Middle frontal gyrus (tissue), 1 donor: Measurements from ENCODE around the gene KRT13.

Experiments
- DNase-seq: peaks from one replicate; pipeline ENCODE4 v3.0.0-alpha.2; 2015; ENCODE audit warnings: low spot score; ENCODE audit errors: extremely low spot score

Gene KRT13

DNA sequence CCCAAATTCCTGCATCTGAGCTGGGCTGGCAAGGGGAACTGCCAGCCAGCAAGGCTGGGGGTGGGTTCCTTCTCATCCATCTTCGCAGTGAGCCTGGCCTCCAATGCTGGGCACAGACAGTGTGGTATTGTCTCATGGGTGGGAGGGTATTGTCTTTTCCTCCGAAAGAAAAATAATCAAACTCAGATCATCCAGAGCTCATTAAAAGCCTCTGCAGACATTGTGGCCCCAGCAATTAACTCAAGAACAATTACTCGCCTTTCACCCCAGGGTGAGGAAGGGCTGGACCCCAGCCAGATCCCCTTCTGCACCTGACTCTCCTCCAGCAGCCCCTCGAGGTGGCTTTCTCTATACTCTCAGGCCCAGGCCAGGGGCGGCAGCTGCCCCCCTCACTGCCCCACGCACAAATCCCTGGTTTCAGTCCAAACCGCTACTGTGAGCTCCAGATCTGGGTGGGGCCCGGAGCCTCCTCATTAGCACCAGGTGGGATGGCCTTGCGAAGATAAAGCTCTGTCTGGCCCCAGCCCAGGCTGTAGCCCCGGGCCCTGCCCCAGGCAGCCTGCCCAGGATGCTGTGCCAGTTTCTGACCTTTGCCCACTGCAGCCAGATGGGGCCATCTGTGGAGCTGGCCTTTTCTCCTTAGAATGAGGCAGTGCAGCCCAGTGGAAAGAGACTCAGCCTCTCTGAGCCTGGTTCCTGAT, 15.6 kb upstream of the KRT13 start:
- DNase-seq = no peak

DNA sequence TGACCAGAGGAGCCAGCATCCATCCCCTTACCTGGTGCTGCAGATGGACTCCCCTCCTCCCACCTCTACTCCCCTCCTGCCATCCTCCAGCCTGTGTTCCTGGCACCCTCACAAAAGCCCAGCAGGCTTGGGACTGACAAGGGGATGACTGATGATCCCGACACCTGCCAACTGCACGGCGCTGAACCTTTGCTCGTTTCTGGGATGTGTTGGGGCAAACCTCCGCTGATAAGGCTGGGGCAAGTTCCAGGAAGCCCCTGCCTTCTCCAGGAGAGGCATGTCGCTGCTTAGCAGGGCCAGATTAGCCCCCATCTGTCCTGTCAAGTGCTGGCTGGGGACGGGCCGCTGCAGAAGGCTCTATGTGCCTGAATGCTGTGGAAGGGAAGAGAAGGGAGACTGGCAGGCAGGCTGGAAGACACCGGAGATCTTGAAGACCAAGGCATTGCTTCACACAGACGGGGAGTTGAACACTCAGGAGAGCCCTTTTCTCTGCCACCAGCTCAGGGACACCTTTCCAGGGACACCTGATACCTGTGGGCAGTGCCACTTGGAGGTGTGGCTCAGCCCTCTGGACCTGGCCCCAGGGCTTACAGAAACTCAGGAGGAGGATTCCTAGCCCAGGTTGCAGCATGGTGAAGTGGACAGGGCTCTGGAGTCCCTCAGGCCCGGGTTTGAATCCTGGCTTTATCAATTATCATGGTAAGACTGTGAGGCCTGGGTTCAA, 14.3 kb upstream of the KRT13 start:
- no peak for DNase-seq

DNA sequence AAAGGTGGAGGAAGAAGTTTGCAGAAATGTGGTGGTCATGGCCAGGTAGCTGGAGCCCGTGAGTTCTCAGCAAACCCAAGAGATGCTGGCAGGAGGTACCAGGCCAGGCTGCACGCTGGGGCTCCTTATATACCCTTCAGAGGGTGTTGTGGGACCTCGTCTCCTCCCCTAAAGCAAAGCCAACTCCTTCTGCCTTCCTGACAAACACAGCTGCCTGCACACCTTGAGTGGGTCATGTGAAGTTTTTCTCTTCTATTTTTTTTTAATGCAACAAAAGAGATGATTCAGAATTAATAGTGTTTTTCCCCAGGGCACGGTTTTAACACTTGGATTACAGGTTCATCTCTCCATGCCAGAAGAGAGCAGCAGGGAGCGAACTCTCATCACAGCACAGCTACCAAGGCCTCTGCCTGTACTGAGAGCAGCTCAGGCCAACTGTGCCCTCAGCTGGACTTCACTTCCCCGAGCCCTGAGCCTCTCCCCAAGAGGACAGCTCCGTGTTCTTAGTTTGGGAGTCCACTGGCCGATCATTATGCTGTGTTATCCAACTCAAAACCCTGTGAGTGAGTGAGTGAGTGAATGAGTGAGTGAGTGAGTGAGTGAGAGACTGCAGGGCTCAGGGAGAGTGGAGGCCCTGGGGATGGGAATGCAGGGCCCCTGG, 13.5 kb upstream of the KRT13 start, which contains the start of gene KRT15:
Gene KRT15, minus strand, starts transcription at position 102 of the 661 bp plus-strand sequence. Its CDS starts 63 bp downstream, at position 39.
- DNase-seq = no peak

DNA sequence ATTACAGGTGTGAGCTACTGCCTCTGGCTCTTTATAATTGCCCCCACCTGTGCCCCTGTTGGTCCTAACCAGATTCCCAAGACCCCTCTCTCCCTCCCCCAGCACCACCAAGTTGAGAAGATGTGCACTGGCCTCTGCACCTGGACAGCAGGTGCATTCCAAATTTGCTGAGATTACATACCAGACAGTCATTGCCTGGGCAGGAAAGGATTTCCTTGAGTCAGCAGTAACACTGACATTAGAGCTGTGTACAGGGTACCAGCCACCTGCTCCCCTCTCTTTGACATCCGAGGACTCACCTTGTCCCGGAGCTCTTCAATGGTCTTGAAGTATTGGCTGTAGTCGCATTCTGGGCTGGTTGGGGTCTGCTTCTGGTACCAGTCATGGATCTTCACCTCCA, 12.6 kb upstream of the KRT13 start:
- no peak for DNase-seq

DNA sequence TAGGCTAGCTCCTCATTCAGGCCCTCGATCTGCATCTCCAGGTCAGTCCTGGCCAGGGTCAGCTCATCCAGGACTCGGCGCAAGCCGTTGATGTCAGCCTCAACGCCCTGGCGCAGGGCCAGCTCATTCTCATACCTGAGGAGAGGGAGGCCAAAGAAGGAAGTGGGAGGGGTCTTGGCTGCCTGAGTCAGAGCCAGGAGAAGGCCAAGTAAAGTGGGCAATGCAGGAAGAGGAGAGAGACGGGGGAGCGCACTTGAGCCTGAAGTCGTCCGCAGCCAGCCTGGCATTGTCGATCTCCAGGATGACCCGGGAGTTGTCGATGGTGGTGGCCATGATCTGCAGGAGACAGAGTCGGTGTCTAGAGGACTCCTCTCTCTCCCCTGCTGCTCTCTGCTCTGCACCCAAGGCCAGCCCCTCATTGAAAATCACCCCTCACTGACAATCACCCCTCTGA, 11.4 kb upstream of the KRT13 start:
- no peak for DNase-seq

DNA sequence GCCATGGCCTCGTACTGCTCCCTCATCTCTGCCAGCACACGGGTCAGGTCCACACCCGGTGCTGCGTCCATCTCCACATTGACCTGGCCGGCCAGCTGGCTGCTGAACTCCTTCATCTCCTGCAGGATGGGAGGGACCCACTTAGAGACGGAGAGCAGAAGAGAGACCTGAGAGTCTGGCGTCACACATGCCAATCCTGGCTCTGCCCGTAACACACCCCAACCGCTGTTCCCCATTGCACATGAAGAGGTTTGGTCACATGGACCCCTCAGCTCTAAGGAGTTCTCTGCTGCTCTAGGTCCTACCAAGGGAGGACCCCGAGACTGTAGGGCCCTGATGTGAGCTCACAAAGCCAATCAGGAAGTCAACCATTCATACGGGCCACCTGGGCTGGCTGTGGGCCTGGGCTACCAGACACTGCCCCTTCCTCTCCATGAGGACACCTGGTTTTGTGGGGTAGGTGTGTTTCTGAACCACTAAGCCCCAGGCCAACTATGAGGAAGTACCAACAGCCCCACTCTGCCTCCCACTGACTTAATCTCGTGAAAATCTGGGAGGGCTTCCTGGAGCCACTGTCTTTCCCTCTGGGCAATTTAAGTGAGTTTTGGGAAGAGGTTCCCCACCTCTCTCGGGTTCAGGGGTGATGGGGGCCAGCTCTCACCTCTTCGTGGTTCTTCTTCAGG, 10.9 kb upstream of the KRT13 start:
- no peak for DNase-seq

DNA sequence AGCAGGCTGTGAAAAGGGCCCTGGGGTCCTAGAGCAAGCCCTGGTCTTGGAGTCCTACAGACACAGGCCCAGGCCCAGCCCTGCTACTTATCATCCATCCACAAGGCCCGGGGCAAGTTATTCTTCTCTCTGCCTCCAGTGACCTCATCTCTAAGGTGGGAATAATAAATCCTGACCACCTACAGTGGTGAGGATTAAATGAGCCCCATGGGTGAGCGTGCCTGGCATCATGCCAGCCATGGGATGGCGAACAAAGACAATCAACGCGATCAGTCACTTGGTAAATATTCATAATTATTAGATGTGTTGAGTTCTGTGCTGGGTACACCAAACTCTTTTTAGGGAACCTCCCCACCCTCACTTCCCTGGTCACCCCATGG, 7.7 kb upstream of the KRT13 start:
- no peak for DNase-seq

DNA sequence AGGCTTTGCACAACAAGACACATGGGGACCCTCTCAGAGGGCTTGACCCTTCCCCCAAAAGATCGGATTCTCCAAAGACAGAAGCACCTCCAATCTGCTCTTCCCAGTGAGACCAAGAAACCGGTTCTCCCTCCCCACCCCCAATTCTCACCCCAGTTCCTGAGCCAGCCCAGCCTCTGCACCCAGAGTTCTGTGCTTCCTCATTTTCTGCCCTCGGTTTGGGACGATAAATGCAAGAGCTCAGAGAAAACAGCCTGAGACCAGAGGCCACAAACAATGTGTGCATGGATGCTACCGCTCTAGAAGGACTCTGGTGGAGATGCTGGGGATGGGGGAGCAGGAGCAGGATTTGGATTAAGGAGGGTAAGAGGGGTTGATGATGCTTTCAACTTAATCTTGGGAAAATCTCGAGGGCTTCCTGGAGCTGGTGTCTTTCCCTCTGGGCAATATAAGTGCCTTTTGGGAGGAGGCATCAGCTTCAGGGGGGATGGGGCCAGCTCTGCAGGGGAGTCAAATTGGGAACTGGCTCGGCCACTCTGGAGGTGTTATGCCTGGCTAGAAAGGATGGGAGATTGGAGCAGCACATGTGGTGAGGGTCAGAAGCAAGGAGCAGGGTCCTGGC, 7.2 kb upstream of the KRT13 start:
- no peak for DNase-seq

DNA sequence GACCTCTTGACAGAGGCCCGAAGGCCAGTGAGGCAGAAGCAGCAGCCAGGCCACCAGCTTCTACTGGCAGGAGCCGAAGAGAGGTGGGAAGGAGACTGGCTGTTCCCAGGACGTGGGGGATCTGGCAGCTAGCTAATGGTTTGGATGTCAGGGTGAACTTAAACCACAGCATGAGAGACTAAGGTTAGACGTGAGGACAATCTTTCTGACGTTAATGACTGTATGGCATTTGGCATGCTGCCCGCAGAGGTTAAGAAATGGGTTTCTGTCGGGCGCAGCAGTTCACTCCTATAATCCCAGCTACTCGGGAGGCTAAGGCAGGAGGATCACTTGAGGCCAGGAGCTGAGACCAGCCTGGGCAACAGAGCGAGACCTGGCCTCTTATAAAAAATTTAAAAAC, 6.3 kb upstream of the KRT13 start:
- no peak for DNase-seq

DNA sequence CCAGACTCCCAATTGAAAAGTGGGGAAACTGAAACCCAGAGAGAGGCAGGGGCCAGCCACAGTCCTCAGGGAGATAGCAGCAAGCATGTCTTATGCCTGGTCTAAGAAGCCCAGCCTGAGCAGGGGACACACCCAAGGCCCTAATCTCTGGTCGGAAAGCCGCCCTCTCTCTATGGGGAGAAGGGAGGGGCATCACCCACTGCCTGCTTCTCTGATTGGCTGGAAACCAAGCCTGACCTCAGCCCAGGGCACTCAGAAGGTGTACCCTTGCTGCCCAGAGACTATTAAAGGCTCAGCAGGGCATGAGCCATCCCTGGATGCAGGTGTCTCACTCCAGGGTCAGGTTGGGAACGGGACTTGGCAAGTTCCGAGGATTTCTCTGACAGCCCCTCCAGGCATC, 5.7 kb upstream of the KRT13 start:
- no peak for DNase-seq

DNA sequence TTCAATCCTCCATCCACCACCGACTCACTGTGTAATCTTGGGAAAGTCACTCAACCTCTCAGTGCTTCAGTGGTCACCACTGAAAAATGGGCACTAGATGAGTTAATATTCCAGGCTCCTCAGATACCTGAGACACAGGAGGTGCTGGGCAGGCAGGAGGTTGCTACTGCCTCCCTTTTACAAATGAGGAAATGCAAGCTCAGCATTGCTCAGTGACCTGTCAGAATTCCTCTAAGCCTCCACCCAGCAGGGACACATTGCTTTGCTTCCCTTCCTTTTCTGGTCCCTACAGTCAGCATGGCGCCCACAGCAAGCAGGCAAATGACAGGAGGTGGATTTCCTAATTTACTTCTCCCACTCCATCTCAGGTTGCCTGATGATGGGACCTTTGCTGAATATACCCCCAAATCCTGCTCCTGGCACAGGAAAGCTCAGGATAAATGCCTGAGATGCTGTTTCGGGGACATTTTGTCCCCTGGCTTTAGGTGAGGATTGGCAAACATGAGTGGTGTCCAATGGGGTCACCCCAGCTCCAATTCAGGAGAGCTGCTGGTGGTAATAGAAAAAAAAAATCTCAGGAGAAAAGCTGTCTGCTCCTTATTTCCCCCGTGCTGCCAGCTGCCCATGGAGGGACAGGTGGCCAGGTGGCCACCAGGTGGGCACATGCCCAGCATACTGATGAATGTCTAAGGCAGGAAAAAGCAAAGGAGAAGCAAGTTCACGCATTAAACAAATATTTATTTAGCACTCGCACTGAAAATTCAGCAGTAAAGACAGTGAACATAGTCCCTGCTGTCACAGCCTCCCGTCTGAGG, 5.0 kb upstream of the KRT13 start:
- DNase-seq = no peak

DNA sequence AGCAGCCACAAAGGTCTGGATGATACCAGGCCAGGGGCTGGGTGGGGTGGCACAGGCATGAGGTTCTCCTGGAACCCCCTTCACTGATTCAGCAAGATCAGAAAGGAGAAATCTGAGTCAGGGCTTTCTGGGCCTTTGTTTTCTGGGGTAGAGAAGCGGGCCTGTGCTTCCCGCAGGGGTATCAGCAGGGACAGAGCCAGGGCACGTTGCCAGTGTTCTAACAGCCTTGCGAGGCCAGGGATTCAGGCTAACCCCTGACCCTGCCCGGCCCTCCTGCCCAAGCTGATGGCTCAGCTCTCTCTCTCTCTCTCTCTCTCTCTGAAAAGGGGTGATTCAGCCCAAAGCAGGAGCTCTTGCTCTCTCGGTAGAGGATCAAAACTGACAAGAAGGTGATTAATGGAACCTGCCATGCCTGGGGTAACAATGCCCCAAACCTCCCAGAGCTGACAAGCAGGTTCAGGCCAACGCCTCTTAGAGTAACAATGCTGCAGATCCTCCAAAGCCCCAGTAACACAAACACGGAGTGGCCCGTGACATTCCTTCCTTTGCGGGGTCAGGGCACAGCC, 2.0 kb upstream of the KRT13 start:
- DNase-seq = no peak

DNA sequence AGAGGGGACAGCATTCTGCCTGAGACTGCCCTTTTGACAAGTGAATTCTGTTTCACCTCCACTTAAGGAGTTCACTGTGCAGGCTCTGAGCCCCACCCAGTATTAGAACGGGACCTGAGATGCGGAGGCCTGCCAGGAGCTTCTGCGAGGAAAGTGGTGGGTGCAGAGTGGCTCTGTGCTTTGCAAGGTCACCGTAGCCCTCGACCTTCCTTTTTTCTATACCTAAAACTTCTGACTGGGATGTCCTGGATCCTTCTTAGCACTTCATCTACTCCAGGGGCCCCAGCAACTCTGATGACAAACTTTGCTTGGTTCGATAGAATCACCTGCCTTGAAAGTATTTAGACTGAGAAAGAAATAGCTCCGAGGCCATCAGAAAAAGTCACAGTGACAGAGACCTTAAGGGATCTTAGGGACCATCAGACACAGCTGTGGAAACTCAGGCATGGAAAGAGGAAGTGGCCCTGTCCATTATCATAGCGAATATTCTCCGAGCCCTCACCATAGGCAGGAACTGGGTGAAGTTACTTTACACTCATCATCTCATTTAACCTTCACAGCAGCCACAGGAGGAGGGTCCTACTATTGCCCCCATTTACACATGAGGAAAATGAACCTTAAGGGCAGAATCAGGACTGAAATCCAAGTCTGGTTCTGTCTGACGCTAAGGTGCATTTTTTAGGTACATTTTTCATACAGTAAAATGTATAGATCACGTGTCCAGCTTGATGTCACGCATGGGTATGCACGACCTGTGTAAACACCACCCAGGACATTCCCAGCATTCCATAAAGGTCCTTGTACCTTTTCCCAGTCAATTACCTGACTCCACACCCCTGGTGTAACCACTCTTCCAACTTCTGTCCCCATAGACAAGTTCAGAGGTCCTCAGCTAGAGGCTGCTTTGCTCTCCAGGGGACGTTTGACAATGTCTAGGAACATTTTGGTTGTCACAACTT, 676 bp upstream of the KRT13 start:
- DNase-seq = no peak

DNA sequence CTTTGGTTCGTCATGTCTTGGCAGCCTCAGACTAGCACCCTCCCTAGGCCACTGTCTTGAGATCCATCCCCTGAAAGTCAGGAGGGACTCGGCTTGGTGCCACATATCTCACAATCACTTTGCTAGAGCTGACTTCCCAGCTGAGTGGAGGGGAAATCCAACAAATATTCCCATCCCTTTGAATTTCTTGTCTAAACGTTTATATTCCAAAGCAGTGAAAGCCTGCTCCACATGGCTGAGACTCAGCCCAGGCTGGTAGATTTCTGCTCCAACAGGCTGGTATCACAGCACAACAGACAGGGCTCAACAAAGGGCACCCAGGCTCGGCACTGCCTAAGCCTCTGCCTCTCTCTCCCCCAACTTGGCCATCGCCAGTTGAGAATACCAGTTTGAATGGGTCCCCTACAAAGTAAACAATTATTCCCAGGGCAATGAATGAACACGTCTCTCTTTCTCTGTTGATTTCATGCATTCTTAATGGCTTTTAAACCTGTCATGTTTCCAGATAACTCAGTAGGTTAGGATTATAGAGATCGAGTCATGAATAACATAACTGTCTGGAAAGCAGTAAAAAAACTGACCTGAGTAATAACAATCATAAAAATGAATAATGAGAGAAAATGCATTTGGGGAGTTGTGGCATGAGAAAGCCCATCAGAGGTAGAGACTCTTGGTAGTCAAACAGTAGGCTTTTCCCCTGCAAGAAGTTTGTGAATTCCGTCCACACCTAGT, 1.0 kb downstream of the KRT13 start:
- DNase-seq = no peak

DNA sequence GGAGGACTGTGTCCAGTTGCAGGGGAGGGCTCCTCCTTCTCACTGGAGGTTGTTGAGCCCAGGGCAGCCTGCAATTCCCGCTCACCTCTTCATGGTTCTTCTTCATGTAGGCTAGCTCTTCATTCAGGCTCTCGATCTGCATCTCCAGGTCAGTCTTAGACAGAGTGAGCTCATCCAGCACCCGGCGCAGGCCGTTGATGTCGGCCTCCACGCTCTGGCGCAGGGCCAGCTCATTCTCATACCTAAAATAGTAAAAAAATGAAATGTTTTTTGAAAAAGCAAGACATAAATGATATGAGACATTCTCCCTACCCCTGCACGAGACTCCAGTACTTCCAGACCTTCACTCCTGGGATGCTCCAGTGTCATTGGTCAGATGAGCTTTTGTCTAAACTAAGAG, 2.2 kb downstream of the KRT13 start:
- no peak for DNase-seq

DNA sequence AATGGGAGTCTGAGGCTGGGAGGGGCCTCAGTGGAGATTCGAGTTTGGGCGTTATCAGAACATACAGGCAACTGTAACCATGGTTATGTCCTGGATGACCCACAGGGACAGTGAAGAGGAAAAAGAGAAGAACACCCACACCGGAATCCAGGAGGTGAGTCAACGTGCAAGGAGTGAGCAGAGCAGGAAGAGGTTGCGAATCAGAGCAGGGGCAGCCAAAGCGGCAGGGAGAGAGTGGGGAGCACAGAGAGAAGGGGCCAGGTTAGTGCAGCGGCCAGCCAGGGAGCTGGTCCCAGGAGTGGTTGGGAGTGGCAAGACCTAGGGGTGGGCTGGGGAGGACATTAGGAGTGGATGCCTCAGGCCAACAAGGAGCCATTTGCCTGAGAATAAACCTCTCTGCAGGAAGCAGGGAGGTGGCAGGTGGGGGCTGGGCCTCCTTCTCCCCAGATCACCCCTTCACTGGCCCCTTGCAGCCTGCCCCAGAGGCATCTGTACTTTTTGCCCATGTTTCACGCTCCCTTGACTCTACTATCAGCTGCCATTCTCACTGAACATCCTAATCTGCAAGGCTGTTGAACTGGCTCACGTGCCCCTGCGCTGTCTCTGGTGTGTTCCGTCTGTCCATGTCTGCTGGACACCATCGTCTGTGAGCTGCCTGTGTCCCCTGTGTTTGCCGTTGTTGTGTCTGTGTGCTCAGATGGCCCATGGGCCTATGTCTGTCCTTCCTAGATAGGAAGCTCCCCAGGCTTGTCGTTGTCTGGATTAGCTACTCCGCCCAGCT, 5.1 kb downstream of the KRT13 start:
- no peak for DNase-seq

DNA sequence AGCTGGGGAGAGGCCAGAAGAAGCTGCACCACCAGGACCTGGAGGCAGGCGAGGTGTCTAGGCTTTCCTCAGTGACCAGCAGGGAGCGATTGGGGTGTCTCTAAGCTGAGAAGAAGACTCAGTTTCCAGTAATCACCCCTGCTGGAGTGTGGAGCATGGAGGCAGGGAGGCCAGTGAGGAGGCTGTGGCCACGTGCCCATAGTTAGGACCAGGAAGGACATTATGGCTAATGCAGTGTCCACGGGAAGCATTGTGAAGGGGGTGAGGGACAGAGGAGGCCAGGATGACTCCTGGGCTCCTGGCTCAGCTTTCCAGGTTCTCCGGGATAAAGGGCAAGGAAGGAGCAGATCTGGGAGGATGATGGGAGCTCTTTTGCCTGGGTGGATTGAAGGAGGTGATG, 5.7 kb downstream of the KRT13 start:
- no peak for DNase-seq

DNA sequence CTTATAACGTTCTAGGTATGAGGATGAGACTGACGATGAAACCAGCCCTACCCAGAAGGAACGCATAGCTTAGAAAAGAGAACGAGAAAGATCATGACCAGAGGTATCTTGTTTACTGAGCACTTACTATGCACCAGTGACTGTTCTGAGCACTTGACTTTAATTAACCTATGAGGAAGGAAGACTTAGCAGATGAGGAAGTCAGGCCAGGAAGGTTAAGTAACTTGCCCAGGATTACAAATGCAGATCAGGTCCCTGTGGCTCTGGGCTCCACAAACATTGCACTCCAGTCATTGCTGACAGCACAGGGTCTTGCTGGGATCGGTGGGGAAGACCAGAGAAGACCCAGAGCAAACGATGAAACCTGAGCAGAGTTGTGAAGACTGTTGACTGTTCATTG, 7.1 kb downstream of the KRT13 start:
- no peak for DNase-seq
